ENCODE results near the gene TFAP2A. TPM values are rescaled to one million over a fixed set of nuclear protein-coding genes. Genes with fewer than 3 reads are reported as not detected.

The TFAP2A gene
- total RNA-seq, 1 donor from 2014 or later: 0.51 TPM

GRCh38 chr6:10391299-10391630 is 23.6 kb downstream of the TFAP2A start:
- intact Hi-C loops (cut with DNase I): no loop called here
- ATAC-seq (ENCODE audit: poor library complexity): no peak
- no peak for DNase-seq

GRCh38 chr6:10390495-10391298 is 24.2 kb downstream of the TFAP2A start:
- DNase-seq: no peak
- intact Hi-C loops (cut with DNase I): no loop called here
- no peak for ATAC-seq (ENCODE audit: poor library complexity)

GRCh38 chr6:10389739-10390494 is 25.0 kb downstream of the TFAP2A start:
- ATAC-seq (ENCODE audit: poor library complexity) (no peak), DNase-seq (no peak)
- intact Hi-C loops (cut with DNase I): no loop called here

- intact Hi-C loops (cut with DNase I): no loop called here
- ATAC-seq (ENCODE audit: poor library complexity) (no peak), DNase-seq (no peak)
These were observed 27.9 kb downstream of the TFAP2A start for GRCh38 chr6:10386756-10387654.

DNA sequence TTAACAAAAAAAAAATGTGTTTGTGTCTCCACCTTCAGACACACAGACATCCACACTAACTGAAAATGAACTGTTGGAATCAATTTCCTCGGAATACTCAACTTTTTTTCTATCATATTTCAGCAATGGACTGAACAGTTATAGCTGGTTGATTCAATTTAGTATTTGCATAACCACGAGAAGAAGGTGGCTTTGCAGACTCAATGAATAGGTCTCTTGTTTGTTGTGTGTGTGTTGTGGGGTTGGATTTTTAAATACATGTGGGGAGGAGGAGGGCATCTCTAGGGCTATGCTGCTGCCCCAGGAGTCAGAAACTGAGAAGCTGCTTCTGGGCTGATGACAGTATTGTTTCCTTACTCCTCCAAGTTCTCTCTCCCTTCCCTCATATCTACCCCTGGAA is 28.7 kb downstream of the TFAP2A start:
- no peak for ATAC-seq (ENCODE audit: poor library complexity)
- intact Hi-C loops (cut with DNase I): no loop called here
- no peak for DNase-seq

DNA sequence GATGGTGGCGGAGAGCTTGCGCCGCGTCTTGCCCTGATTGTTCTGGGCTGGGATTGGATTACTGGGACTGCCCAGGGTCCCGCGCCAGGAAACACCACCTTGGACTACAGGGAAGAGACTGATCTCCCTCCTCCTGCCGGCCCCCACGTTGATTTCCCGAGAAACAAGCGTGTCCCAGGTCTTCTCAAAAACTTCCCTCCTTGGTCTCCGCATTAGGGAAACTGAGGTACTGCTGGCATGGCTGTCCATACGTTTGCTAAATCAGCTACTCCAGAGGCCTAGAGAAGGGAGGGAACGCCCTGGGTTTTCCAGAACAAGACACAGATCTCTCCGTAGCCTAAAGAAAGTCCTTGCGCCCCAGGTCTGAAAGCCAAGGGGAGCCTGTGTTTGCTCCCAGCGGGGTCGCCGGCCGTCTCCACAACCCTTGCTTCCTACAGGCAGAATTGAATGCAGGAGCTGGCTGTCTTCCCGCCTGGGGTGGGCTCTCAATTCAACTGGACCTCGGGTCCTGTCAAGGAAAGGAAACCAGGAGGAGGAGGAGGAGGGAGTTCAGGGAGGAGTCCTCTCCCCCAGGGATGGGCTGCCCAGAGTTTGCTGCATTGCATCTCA is 29.2 kb downstream of the TFAP2A start:
- no peak for DNase-seq
- ATAC-seq (ENCODE audit: poor library complexity): no peak
- intact Hi-C loops (cut with DNase I): no loop called here

- intact Hi-C loops (cut with DNase I): no loop called here
- DNase-seq (no peak), ATAC-seq (ENCODE audit: poor library complexity) (no peak)
These were observed 30.0 kb downstream of the TFAP2A start for GRCh38 chr6:10384610-10385523.

DNA sequence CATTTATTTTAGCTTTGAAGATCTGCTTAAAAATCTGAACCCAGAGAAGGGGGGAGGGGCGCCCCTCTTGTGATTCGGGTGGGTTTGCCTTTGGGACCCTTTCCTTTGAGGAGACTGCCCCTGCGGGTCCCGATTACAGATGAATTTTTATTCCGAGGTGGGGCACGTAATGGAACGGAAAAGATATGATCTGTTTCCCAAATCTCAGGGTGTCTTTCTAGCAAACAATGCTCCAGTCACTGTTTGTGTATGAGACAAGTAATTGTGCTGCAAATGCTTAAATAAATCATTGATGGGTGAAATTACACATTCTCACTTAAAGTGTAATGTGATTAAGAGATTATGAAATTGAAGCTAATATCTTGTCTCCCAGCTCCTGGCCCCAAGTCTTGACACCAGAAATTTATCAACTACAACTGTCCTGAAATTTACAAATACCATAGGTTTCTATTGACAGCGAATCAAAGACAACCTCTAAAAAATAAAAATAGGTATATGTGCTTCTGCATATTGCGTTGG is 30.7 kb downstream of the TFAP2A start:
- intact Hi-C loops (cut with DNase I): no loop called here
- ATAC-seq (ENCODE audit: poor library complexity): no peak
- no peak for DNase-seq

DNA sequence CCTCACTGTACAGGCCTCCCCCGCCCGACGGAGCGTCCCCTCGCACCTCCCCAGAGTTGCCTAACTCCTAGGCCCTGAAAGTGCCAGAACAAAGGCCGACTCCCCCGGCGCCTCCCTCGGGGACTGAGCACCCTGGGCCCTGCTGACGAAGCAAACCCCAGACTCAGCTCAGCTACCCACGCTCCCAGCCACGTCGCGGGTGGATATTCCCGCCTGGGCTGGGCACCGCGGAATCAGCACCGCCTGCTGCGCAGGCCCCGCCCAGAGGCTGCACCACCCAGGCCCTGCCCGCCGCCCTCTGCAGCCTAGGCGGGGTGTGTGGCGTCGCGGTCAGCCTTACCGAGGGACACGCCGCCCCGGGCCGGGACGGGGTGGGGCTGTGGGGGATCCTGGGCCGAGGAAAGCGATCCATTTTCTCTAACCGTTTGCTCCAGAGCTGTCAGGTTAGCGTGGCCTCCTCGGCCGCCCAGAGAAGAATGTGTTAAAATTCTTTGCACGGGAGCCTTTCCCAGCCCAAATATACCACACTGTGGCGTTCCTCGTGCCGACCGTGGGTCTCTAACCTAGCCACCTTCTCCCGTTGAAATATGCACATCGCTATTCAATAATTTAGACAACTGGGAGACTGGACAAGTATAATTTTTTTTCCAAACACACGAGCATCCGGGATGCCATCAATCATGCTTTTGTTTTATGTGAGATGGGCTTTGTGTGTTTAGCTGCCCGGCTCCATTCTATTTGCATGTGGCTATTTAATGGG is 31.4 kb downstream of the TFAP2A start:
- DNase-seq (no peak), ATAC-seq (ENCODE audit: poor library complexity) (no peak)
- intact Hi-C loops (cut with DNase I): no loop called here

- DNase-seq (no peak), ATAC-seq (ENCODE audit: poor library complexity) (no peak)
- intact Hi-C loops (cut with DNase I): no loop called here
These were observed 32.0 kb downstream of the TFAP2A start for GRCh38 chr6:10382728-10383330.

DNA sequence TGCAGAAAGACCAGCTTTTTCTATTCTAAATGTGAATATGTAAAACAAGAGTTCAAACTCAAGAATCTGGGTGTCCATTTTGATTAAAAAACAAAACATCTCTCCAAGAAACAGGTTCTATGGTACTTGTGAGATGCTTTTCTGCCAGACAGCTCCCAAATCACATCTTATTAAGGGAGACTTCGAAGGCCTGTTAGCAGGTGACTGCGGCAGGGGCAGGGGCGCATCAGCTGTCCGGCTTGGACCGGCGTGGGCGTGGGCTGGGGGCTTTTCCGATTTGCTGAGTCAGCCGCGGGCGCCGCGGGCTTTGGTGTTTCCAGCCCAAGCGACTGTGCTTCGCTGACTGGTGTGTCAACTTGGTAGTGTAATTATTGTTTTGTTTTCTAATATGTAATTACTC is 32.6 kb downstream of the TFAP2A start:
- DNase-seq (no peak), ATAC-seq (ENCODE audit: poor library complexity) (no peak)
- intact Hi-C loops (cut with DNase I): no loop called here

GRCh38 chr6:10381830-10382208 is 33.1 kb downstream of the TFAP2A start:
- ATAC-seq (ENCODE audit: poor library complexity) (no peak), DNase-seq (no peak)
- intact Hi-C loops (cut with DNase I): no loop called here

DNA sequence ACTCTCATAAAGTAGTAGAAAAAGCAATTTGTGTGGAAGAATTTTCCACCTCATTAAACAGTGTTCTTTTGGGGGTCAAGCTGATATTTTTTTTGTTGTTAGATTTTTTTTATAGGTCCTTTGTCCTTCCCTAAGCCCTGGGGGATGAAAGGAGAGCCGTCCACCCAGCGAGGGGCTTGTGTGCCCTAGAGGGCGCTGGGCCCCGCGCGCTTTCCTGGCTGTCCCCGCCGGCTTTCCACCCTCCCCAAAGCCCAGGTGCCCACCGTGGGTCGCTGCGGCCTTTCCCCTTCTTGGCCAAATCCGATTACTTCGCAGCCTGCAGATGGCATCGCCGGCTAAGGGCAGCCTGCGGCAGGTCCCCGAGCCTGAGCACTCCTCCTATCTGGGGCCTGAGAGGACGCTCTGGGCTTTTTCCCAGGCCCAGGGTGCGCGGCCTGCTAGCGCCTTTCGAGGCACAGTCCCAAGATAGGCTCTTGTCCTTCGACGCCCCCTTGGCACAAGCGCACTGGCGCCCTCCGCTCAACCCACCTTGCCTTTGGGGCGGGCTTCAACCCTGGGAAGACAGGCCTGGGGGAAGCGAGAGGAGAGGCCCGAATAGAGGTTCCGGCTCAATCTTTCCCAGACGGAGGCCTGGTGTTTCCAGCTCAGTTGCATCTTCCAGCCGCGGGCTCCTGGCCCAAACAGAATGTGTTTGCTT is 33.6 kb downstream of the TFAP2A start:
- ATAC-seq (ENCODE audit: poor library complexity) (no peak), DNase-seq (no peak)
- intact Hi-C loops (cut with DNase I): no loop called here

- intact Hi-C loops (cut with DNase I): no loop called here
- ATAC-seq (ENCODE audit: poor library complexity) (no peak), DNase-seq (no peak)
These were observed 39.4 kb downstream of the TFAP2A start for GRCh38 chr6:10375391-10375969.

DNA sequence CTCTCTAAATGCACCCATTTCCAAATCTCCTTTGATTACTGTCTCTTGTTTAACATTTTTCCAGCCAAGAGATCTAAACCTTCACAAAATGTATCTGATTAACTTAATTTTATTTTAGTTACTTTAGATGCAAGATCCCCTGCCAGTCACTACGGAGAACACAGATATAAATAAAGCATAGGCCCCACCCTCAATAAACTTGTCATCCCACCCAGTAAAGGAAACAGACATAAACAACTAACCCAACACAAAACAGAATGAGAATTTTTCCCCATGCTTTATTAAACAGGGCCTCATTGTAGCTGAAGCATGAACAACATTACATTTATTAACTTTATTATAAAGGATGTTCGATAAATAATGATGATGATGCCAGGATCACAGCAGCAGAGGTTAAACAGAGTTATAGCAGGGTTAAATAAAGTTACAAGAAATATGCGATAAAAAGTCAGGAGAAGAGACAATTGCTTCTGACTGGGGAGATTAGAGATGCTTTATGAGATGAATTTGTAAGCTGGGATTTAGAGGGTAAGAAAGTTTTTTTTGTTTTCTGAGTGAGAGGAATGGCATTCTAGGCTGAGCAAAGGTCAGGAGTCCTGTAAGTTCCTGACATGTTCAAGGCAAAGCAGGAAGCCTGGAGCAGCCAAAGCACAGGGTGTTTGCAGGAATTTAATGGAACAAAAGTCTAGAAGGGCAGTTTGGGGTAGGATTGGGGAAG is 41.1 kb downstream of the TFAP2A start:
- DNase-seq (no peak), ATAC-seq (ENCODE audit: poor library complexity) (no peak)
- intact Hi-C loops (cut with DNase I): no loop called here

Data from Right ventricle myocardium superior (tissue), 1 donor.